GM06990 (cell line): ENCODE data around the gene SOX9.

ENCODE experiments used
- DNase-seq: peaks from one replicate; pipeline ENCODE4 v3.0.0-alpha.2; 2011; ENCODE audit not compliant: insufficient read length; ENCODE audit errors: extremely low read depth
- H3K27me3 ChIP-seq: replicated peaks from 2 replicates; pipeline ENCODE4 v1.6.0; 2011; ENCODE audit warnings: low read length; ENCODE audit not compliant: control insufficient read depth, insufficient read depth
- H3K36me3 ChIP-seq: 2 replicates; pipeline ENCODE4 v1.5.1; 2011; ENCODE audit warnings: low read length; ENCODE audit not compliant: control insufficient read depth, insufficient read depth
- H3K4me3 ChIP-seq: replicated peaks from 2 replicates; pipeline ENCODE4 v1.5.1; 2011; ENCODE audit warnings: low read depth, mild to moderate bottlenecking, control low read depth, low read length
- CTCF ChIP-seq: IDR thresholded peaks from 2 replicates; pipeline ENCODE4 v1.5.1; 2011; ENCODE audit warnings: low read length, control low read depth, mild to moderate bottlenecking, inconsistent platforms; ENCODE audit not compliant: insufficient read depth, poor library complexity, severe bottlenecking

Gene SOX9

DNA sequence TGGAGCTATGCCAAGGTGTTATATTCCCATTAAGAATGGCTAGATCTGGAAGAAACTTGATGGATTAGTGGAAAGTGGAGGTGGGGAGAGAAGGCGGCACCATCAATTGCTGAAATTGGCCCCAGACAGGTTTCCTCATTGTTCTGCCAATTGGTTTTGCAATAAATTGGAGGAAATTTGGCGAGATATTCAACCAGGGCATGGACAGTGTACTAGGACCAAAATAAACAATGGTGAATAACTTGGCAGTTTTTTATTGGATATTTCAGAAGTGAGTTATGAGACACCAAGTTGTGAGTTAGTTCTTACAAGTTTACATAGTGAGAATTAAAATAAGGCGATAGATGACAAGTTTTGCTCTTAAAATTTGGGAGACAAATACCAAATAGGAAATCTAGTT, 41.1 kb upstream of the SOX9 start:
- TF ChIP-seq CTCF: no peak
- no peaks in the 10 kb centered on the region for H3K27me3 ChIP-seq

DNA sequence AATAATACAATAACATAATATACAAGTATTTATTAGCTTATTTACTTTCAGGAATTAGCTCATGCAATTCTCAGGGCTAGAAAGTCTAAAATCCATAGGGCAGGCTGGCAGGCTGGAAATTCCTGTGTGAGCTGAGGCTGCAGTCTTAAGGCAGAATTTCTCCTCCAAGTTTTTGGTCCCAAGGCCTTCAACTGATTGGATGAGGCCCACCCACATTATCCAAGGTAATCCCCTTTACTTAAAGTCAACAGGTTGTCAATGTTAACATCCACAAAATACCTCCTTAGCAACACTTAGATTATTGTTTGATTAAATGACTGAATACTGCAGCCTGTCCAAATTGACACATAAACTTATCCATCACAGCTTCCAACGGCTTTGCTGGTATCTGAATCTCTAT, 32.9 kb upstream of the SOX9 start:
- Histone ChIP-seq H3K4me3 (no peak overlapping the region), H3K27me3 (no peaks in the 10 kb centered on the region), H3K36me3 (no peaks in the 10 kb centered on the region)
- TF ChIP-seq CTCF: no peak
- no peak for DNase-seq

More for the DNA sequence above, 41.1 kb upstream of the SOX9 start:
- Histone ChIP-seq H3K4me3 (no peak overlapping the region), H3K36me3 (no peaks in the 10 kb centered on the region)
- DNase-seq: no peak

DNA sequence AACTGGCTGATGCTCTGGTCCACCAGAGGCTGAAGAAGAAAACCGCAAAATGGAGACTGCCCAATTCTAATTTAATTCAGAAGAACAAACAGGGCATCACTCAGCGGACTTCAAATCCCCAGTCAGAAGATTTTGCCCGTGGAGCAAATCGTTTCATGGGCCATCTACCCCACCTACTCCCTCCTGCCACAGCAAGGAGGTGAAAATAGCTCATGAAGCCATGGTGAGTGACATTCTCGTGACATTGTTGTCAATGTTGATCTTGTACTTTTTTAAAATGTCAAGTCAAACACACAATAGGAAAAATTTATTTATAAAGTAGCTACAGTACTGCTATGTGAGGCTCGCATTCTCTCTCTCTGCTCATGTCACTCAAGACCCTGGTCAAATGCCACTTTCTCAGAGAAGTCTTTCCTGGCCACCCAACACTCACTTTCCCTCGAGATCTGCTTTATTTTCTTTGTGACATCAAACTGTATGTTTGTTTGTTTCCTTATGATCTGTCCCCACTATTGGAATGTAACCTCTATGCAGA, 31.3 kb upstream of the SOX9 start:
- TF ChIP-seq CTCF: no peak
- Histone ChIP-seq H3K27me3 (no peaks in the 10 kb centered on the region), H3K36me3 (no peaks in the 10 kb centered on the region), H3K4me3 (no peak overlapping the region)
- no peak for DNase-seq

DNA sequence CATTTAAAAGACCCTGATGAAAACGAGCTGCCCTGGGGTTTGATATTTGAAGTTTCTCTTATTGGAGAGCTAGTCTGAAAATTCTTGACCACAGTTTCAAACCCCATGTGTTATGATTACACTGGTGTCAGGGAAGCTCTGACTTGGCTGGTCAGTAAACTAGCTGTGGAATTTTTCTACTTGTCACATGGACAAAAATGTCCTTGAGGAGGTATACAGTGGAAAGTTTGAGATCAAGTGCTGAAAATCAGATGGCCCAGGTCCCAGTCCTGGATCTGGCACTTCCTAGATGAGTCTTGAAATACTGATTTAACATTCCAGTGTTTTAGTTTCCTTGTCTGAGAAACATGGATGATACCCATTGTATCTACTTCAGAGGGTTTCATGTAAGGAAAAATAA, 30.7 kb upstream of the SOX9 start:
- TF ChIP-seq CTCF: no peak
- H3K4me3 ChIP-seq: no peak overlapping the region
- H3K27me3 ChIP-seq: no peaks in the 10 kb centered on the region
- no peak for DNase-seq
- H3K36me3 ChIP-seq: no peaks in the 10 kb centered on the region

- Histone ChIP-seq H3K27me3 (no peaks in the 10 kb centered on the region), H3K36me3 (no peaks in the 10 kb centered on the region), H3K4me3 (no peak overlapping the region)
- TF ChIP-seq CTCF: no peak
- no peak for DNase-seq
Measured at GRCh38 chr17:72092710-72093322, 28.0 kb upstream of the SOX9 start.

DNA sequence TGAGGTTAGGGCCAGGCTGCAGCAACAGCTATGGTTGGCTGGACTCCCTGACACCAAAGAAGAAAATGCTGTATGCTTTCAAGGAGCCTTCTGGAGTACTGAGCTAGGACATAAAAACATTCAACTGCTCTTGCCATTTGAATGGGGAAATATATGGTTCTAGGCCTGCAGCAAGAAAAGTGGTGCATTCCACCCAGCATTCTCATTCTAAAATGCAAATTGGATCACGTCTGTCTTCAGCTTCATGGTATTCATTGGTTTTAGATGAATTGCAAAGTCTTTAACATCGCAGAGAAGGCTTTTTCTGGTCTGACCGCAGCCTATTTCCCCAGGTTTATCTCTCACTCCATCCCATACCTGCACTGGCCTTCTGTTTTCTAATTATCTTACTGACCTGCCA, 27.1 kb upstream of the SOX9 start:
- Histone ChIP-seq H3K4me3 (no peak overlapping the region), H3K36me3 (no peaks in the 10 kb centered on the region), H3K27me3 (no peaks in the 10 kb centered on the region)
- TF ChIP-seq CTCF: no peak
- DNase-seq: no peak
